Naive thymus-derived CD4-positive, alpha-beta T cell (primary cell): Measurements from ENCODE around the gene GDF2. TPM values are rescaled to one million over a fixed set of nuclear protein-coding genes. Genes with fewer than 3 reads are reported as not detected.
A peak's percentile ranks its signal among the peaks of the same experiment; 100 is the strongest.

ENCODE experiments used
- ATAC-seq: fragments of 150-1000 bp; cut with Tn5 transposase; 2 replicates; pipeline ENCODE4 v1.10.0; 2021; ENCODE audit warnings: mild to moderate bottlenecking, moderate library complexity
- CTCF ChIA-PET: fragments of 350-600 bp; sonication (Branson Sonifier 250); formaldehyde crosslinking; loops from one replicate; lab custom pipeline; 2021; ENCODE audit warnings: antibody characterized with exemption; lab: Charles Lee
- POLR2A ChIA-PET: fragments of 350-600 bp; sonication (Branson Sonifier 250); formaldehyde crosslinking; loops from one replicate; lab custom pipeline; 2021; ENCODE audit warnings: antibody characterized with exemption, inconsistent platforms; lab: Charles Lee
- DNase-seq, 9 donors: peaks; one replicate each; pipeline versions ENCODE4 v3.0.0 to v3.0.0-alpha.2; 2020 to 2022; ENCODE audit warnings: mixed read lengths in 1 of 9
- H3K27ac ChIP-seq: one replicate; pipeline ENCODE4 v1.7.0; 2013; ENCODE audit warnings: mild to moderate bottlenecking, low read depth, low read length, moderate library complexity
- H3K27me3 ChIP-seq, 2 donors: one replicate each; pipeline ENCODE4 v1.7.0; 2013; ENCODE audit warnings: low read length in 2 of 2, mild to moderate bottlenecking in 2 of 2, moderate library complexity in 2 of 2; ENCODE audit not compliant: control insufficient read depth in 2 of 2, insufficient read depth in 2 of 2
- H3K36me3 ChIP-seq, 3 experiments: 1 replicate in 2 of 3; 2 replicates in 1 of 3; pipeline ENCODE4 v1.7.0; 2013; ENCODE audit warnings: low read length in 3 of 3, mild to moderate bottlenecking in 3 of 3, moderate library complexity in 1 of 3; ENCODE audit not compliant: insufficient read depth in 3 of 3, control insufficient read depth in 2 of 3
- H3K4me1 ChIP-seq, 2 donors: one replicate each; pipeline ENCODE4 v1.7.0; 2013; ENCODE audit warnings: low read length in 2 of 2, mild to moderate bottlenecking in 2 of 2, moderate library complexity in 1 of 2; ENCODE audit not compliant: control insufficient read depth in 2 of 2, insufficient read depth in 2 of 2
- H3K4me3 ChIP-seq: 2 replicates; pipeline ENCODE4 v1.7.0; 2013; ENCODE audit warnings: mild to moderate bottlenecking, low read length
- H3K9me3 ChIP-seq, 3 experiments: 1 replicate in 2 of 3; 2 replicates in 1 of 3; pipeline ENCODE4 v1.7.0; 2013; ENCODE audit warnings: low read length in 3 of 3; ENCODE audit not compliant: control insufficient read depth in 2 of 3
- H3K27ac Mint-ChIP-seq, 9 donors: one replicate each; pipeline ENCODE4 v1.8.0; 2020 to 2022; ENCODE audit warnings: mixed read lengths in 9 of 9, mild to moderate bottlenecking in 8 of 9, moderate library complexity in 5 of 9, inconsistent platforms in 2 of 9
- H3K27me3 Mint-ChIP-seq, 5 donors: one replicate each; pipeline ENCODE4 v1.8.0; 2021 to 2022; ENCODE audit warnings: mixed read lengths in 5 of 5, mild to moderate bottlenecking in 1 of 5
- H3K36me3 Mint-ChIP-seq, 5 donors: one replicate each; pipeline ENCODE4 v1.8.0; 2020 to 2022; ENCODE audit warnings: mixed read lengths in 5 of 5, mild to moderate bottlenecking in 3 of 5, inconsistent platforms in 1 of 5
- H3K4me1 Mint-ChIP-seq, 7 donors: one replicate each; pipeline ENCODE4 v1.8.0; 2020 to 2022; ENCODE audit warnings: mixed read lengths in 7 of 7, mild to moderate bottlenecking in 3 of 7, inconsistent platforms in 1 of 7
- H3K4me3 Mint-ChIP-seq, 10 donors: one replicate each; pipeline ENCODE4 v1.8.0; 2020 to 2022; ENCODE audit warnings: mild to moderate bottlenecking in 10 of 10, mixed read lengths in 10 of 10, moderate library complexity in 6 of 10, inconsistent platforms in 2 of 10
- H3K9me3 Mint-ChIP-seq, 11 donors: one replicate each; pipeline ENCODE4 v1.8.0; 2020 to 2022; ENCODE audit warnings: mixed read lengths in 11 of 11, mild to moderate bottlenecking in 4 of 11, inconsistent platforms in 1 of 11, moderate library complexity in 1 of 11
- intact Hi-C, 2 donors: fragments of 100-400 bp; cut with micrococcal nuclease; formaldehyde crosslinking; loops; one replicate each; pipeline ENCODE4 v1.15.1; 2023
- polyA plus RNA-seq, 2 donors: library from polyadenylated mRNA; unstranded; fragments of 300-500 nt; fragmentation: Illumina TruSeq; gene quantifications; one replicate each; pipeline ENCODE4 v1.2.3, GENCODE V29; 2021
- total RNA-seq, 6 experiments: library from RNA in 5 of 6; stranded (reverse) in 5 of 6; gene quantifications; 1 replicate in 5 of 6; 2 replicates in 1 of 6; pipeline ENCODE4 v1.2.3 and lab custom pipeline; 2021 to 2026

The GDF2 gene
- total and polyA plus RNA-seq, 7 experiments from 2014 or later = not detected

- no peaks in the 10 kb centered on the region for H3K9me3 ChIP-seq
- ChIA-PET CTCF (interaction anchor here (0.6 kb wide), 1 partner anchor 317 kb away, joined by 3 read pairs; no protein-coding TSS in a partner anchor), POLR2A (no interaction called here)
- H3K27me3 Mint-ChIP-seq = no peaks in the 10 kb centered on the region
- H3K27me3 ChIP-seq = no peaks in the 10 kb centered on the region
- no peak overlapping the region for H3K27ac Mint-ChIP-seq
- ATAC-seq (no peak), DNase-seq (no peak)
- no peaks in the 10 kb centered on the region for H3K36me3 ChIP-seq
- no peaks in the 10 kb centered on the region for H3K4me1 Mint-ChIP-seq
- no peaks in the 10 kb centered on the region for H3K4me1 ChIP-seq
- peaks cover 0 to 1% (median 0%) of the 10 kb centered on the region in 11 donors for H3K9me3 Mint-ChIP-seq
- no peak overlapping the region for H3K4me3 Mint-ChIP-seq
- no peaks in the 10 kb centered on the region for H3K36me3 Mint-ChIP-seq
- no peak overlapping the region for H3K4me3 ChIP-seq
- no peak overlapping the region for H3K27ac ChIP-seq
- intact Hi-C loops = no loop called here
These were observed 42.7 kb downstream of the GDF2 start for GRCh38 chr10:47364911-47365310.

- intact Hi-C loops = no loop called here
- Histone ChIP-seq H3K4me3 (no peak overlapping the region), H3K4me1 (no peaks in the 10 kb centered on the region), H3K36me3 (no peaks in the 10 kb centered on the region), H3K27ac (no peak overlapping the region), H3K9me3 (no peaks in the 10 kb centered on the region), H3K27me3 (no peaks in the 10 kb centered on the region)
- ChIA-PET CTCF (no interaction called here), POLR2A (no interaction called here)
- no peaks in the 10 kb centered on the region for H3K27me3 Mint-ChIP-seq
- H3K9me3 Mint-ChIP-seq = peaks cover 0 to 1% (median 0%) of the 10 kb centered on the region in 11 donors
- no peak overlapping the region for H3K27ac Mint-ChIP-seq
- ATAC-seq (no peak), DNase-seq (no peak)
- H3K36me3 Mint-ChIP-seq = no peaks in the 10 kb centered on the region
- H3K4me3 Mint-ChIP-seq = no peak overlapping the region
- no peaks in the 10 kb centered on the region for H3K4me1 Mint-ChIP-seq
These were observed 43.4 kb downstream of the GDF2 start for GRCh38 chr10:47365431-47366180.

- H3K4me1 Mint-ChIP-seq = no peaks in the 10 kb centered on the region
- no peaks in the 10 kb centered on the region for H3K36me3 Mint-ChIP-seq
- Histone ChIP-seq H3K27ac (no peak overlapping the region), H3K27me3 (no peaks in the 10 kb centered on the region), H3K36me3 (no peaks in the 10 kb centered on the region), H3K4me1 (no peaks in the 10 kb centered on the region), H3K9me3 (no peaks in the 10 kb centered on the region), H3K4me3 (no peak overlapping the region)
- ChIA-PET POLR2A (no interaction called here), CTCF (no interaction called here)
- intact Hi-C loops = no loop called here
- peak overlapping the region in 1 of 9 donors; percentile 9 for H3K27ac Mint-ChIP-seq
- H3K9me3 Mint-ChIP-seq = peaks cover 0 to 1% (median 0%) of the 10 kb centered on the region in 11 donors
- DNase-seq (no peak), ATAC-seq (no peak)
- no peak overlapping the region for H3K4me3 Mint-ChIP-seq
- H3K27me3 Mint-ChIP-seq = no peaks in the 10 kb centered on the region
These were observed 44.0 kb downstream of the GDF2 start for GRCh38 chr10:47366181-47366631.

GRCh38 chr10:47366731-47367460 is 44.6 kb downstream of the GDF2 start:
- intact Hi-C loops = no loop called here
- H3K9me3 Mint-ChIP-seq = peaks cover 0 to 1% (median 0%) of the 10 kb centered on the region in 11 donors
- POLR2A ChIA-PET = no interaction called here
- no peaks in the 10 kb centered on the region for H3K36me3 ChIP-seq
- no peak overlapping the region for H3K27ac ChIP-seq
- ATAC-seq (no peak), DNase-seq (no peak)
- H3K9me3 ChIP-seq = no peaks in the 10 kb centered on the region
- no peaks in the 10 kb centered on the region for H3K27me3 ChIP-seq
- no peak overlapping the region for H3K4me3 Mint-ChIP-seq
- no peaks in the 10 kb centered on the region for H3K27me3 Mint-ChIP-seq
- CTCF ChIA-PET = no interaction called here
- H3K27ac Mint-ChIP-seq = no peak overlapping the region
- no peaks in the 10 kb centered on the region for H3K4me1 ChIP-seq
- no peaks in the 10 kb centered on the region for H3K4me1 Mint-ChIP-seq
- H3K36me3 Mint-ChIP-seq = no peaks in the 10 kb centered on the region
- H3K4me3 ChIP-seq = no peak overlapping the region

- DNase-seq (no peak), ATAC-seq (no peak)
- no peaks in the 10 kb centered on the region for H3K27me3 Mint-ChIP-seq
- H3K27ac Mint-ChIP-seq = peak overlapping the region in 1 of 9 donors; percentile 29
- H3K36me3 Mint-ChIP-seq = no peaks in the 10 kb centered on the region
- peaks cover 0 to 1% (median 0%) of the 10 kb centered on the region in 11 donors for H3K9me3 Mint-ChIP-seq
- intact Hi-C loops = no loop called here
- POLR2A ChIA-PET = no interaction called here
- Histone ChIP-seq H3K27ac (no peak overlapping the region), H3K4me3 (no peak overlapping the region), H3K36me3 (no peaks in the 10 kb centered on the region), H3K9me3 (no peaks in the 10 kb centered on the region), H3K27me3 (no peaks in the 10 kb centered on the region), H3K4me1 (no peaks in the 10 kb centered on the region)
- CTCF ChIA-PET = no interaction called here
- peaks cover 0 to 3% (median 0%) of the 10 kb centered on the region in 7 donors for H3K4me1 Mint-ChIP-seq
- H3K4me3 Mint-ChIP-seq = no peak overlapping the region
These were observed 45.4 kb downstream of the GDF2 start for GRCh38 chr10:47367646-47368045.

DNA sequence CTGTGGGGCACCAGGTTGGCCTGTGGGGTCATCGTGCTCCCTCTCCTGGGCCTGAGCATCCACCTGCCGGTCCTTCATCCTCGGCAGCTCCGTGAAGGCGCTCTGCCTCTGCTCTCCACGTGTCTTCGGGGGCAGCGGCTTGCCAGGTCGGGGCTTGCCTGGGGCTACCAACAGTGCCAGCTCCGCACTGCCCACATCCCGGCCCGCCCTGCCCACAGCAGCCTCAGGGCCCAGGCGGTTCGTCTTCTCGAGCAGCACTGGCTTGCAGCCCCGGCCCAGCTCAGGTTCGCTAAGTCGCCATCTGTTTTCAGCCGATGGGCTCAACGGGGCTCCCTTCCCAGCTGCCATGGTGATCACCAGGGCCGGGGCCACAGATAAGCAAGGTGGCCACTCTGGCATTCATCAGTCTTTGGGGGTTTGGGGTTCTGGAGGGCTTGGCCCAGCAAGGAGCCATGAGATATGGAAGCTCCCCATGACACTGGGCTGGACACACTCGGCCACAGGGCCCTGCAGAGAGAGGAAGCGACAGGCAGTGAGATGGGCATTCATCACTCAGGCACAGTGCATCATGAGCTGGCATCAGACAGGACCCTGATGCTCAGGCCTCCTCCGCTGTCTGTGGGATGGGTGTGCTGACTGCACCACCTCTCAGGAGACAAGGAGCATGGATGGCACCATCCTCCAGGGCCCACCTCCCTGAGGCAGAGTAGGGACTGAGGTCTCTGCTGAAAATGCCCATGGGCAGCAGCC is 46.4 kb downstream of the GDF2 start:
- H3K4me3 Mint-ChIP-seq = no peak overlapping the region
- ATAC-seq (no peak), DNase-seq (no peak)
- intact Hi-C loops = no loop called here
- POLR2A ChIA-PET = no interaction called here
- peaks cover 0 to 1% (median 0%) of the 10 kb centered on the region in 11 donors for H3K9me3 Mint-ChIP-seq
- Histone ChIP-seq H3K9me3 (no peaks in the 10 kb centered on the region), H3K27me3 (no peaks in the 10 kb centered on the region), H3K4me3 (no peak overlapping the region), H3K4me1 (no peaks in the 10 kb centered on the region), H3K36me3 (no peaks in the 10 kb centered on the region), H3K27ac (no peak overlapping the region)
- H3K27ac Mint-ChIP-seq = no peak overlapping the region
- H3K36me3 Mint-ChIP-seq = no peaks in the 10 kb centered on the region
- CTCF ChIA-PET = no interaction called here
- peaks cover 0 to 5% (median 0%) of the 10 kb centered on the region in 7 donors for H3K4me1 Mint-ChIP-seq
- peaks cover 0 to 4% (median 2%) of the 10 kb centered on the region in 5 donors for H3K27me3 Mint-ChIP-seq
